HG02852 (cell line): ENCODE results near the gene NLRC5.
"Not testable (repeated sequence)": the region's sequence is repeated elsewhere in the genome, so short reads cannot be mapped to it uniquely, and the experiment has no call there.

Experiments used
- ATAC-seq: cut with Tn5 transposase; IDR thresholded peaks from one replicate; pipeline ENCODE4 v1.9.1; 2021; ENCODE audit warnings: mild to moderate bottlenecking, moderate library complexity; ENCODE audit not compliant: unreplicated experiment

The NLRC5 gene

DNA sequence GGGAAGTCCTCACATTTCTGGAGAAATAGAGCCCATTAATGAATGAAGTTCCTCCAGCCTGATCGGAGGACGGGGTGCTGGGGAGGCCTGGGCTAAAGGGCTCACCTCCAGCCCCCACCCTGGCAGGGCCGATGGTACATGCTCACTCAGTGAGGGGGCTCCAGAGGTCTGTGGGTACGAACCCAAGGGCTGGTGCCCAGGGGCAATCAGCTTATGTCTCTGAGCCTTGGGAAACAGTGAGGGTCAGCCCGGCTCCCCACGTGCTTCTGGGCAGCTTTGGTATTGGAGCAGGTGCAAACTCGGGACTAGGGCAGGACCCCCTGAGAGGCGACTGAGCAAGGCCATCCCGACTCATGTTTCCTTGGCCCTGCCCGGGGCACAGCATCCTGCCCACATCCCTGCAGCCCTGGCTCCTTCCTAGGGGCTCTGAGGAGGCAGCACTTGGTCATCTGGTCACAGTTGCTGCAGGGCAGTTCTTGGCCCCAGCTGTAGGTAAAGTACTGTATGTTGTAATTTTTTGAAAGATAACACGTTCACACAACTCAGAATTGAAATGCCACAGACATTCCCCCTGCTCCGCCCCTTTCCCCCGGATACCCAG, 28.6 kb upstream of the NLRC5 start:
- ATAC-seq, result no peak

DNA sequence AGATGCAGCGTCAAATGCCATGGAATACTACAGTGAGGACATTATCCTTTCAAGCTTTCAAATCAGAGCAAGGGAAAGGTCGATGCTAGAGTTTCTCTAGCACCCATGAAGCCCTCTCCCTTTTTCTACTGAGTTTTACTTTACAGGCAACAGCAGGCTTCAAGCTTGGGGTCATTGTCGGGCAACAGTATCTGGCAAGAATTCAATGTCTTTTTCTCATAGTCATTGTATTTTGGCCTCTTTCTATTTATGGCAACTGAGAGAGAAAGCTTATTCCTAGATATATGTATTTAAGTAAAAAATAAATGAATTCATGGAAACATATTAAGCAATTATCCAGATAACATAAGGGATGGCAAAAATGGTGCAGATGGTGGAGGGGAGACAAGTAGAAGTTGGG, 28.0 kb upstream of the NLRC5 start:
- no peak for ATAC-seq

DNA sequence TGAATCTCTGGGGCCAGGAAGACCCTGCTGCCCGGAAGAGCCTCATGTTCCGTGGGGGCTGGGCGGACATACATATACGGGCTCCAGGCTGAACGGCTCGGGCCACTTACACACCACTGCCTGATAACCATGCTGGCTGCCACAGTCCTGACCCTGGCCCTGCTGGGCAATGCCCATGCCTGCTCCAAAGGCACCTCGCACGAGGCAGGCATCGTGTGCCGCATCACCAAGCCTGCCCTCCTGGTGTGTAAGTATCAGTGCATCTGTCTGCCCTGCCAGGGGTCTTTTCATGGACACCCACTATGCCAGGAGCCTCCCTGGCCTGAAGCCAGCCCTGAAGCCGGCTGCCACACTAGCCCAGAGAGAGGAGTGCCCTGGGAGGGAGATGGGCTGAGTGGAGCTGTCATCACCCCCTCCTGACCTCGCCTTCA, 27.5 kb upstream of the NLRC5 start, which contains the start of gene CETP:
CETP (plus strand) TSS at position 100 of the 431 bp plus-strand sequence; CDS start at position 130, 30 bp downstream.
- ATAC-seq, result no peak

DNA sequence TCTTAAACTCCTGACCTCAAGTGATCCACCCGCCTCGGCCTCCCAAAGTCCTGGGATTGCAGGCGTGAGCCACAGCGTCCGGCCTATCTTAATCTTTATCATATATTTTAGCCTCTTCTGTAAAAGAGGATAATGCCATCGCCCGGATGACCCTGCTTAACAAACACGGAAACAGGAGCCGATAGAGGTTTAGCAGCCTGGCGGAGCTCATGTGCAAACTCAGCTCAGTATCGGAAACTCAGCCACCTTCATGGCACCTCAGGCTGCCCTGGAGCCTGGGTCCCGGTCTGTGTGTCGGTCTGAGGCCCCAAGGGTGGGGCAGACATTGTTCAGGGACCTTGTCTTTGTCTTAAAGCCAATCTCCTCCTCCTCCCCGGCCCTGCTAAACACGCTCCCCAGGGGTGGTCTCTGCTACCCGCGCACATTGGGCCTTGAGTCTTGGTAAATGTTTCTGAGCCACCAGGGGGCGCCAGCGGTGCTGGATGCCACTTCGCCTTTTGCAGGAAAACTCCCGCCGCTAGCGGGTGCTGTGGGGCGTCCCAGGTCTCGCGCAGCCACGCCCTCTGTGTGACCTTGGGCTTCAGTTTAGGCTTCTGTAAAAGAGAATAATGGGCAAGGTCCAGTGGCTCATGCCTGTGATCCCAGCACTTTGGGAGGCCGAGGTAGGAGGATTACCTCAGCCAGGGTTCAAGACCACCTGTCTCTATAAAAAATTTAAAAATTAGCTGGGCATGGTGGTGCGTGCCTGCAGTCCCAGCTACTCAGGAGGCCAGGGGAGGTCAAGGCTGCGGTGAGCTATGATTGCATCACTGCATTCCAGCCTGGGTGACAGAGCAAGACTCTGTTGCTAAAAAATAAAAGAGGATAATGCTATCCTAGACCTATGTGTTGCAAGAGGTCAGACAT, 24.9 kb upstream of the NLRC5 start:
- ATAC-seq, result peak; percentile 75

DNA sequence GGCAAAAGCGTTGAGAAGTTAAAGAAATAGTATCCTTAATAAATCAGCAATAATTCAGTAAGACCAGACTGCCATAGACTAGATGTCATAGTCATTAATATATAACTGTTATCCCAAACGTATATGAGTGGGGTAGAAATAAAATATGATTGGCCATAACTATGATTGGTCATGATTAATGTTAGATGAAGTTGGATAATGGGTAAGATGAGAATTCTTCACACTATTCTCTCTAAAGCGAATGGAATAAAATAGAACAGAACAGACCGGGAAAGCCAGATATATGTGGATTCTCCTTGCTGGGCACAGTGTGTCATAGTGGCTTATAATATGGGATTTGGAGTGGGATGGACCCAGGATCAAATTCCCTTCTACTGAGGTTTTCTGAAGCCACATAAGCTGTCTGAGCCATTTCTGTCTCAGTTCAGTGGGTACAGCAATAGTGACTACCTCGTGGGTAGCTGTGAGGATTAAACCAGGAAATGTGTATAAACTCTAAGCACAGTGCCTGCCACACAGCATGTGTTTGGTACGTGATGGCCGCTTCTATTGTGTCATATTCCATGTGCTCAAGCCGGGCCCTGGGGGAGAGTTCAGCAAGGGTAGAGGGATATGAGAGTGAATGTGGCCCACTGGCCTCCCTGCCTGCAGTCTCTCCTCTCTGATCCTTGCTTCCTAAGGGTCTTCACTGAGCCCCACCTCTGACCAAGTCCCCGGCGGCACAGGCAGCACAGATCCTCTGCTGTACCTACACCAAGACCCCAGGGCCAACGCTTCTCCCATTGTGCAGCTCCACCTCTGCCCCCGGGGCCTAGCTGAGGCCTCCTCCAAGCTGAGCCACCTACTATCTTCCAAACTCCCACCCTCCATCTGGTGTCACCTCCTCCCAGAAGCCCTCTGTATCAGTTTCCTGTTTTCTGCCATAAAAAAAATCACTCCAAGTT, 23.9 kb upstream of the NLRC5 start:
- ATAC-seq, result no peak

DNA sequence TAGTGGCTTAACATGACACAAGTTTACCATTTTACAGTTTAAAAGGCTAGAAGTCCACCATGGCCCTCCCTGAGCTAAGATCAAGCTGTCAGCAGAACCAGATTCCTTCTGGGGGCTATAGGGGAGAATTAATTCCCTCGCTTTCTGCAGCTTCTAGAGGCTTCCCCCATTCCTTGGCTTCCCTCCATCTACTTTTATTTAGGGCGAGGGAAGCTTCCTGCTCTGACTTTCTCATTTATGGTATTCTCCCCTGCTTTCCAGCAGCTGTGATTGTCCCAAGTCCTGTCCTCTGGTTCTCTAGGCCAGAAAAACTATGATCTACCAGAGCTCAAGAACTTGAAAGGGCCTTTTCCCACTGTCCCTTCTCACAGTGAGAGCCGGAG, 23.3 kb upstream of the NLRC5 start:
- ATAC-seq, result no peak

DNA sequence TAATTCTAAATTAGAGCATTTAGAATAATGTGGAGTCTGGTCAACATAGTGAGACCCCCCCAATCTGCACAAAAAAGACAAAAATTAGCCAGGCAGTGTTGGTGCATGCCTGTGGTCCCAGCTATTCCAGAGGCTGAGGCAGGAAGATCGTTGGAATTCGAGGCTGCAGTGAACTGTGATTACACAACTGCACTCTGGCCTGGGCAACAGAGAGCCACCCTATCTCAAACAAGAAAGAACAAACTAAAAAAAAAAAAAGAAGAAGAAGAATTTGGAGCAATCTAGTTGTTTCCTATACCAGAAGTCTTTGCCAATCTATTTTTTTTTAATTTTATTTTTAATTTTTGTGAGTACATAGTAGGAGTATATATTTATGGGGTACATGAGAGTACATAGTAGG, 21.6 kb upstream of the NLRC5 start:
- no peak for ATAC-seq

DNA sequence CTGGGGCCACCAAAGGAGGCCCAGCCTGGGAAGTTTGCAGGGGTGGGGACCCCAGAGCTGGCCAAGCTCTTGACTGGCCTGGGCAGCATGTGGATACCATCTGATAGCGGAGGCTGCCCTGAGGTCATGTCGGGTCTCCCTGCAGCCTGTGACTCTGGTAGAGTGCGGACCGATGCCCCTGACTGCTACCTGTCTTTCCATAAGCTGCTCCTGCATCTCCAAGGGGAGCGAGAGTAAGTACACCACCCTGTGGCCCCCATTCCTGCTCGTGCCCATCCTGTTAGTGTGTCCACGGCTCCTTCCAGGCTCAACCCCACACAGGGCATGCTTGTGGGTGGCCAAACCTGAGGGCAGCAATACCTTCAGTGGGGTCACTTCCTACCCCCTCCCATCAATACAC, 19.6 kb upstream of the NLRC5 start:
- ATAC-seq, result no peak

DNA sequence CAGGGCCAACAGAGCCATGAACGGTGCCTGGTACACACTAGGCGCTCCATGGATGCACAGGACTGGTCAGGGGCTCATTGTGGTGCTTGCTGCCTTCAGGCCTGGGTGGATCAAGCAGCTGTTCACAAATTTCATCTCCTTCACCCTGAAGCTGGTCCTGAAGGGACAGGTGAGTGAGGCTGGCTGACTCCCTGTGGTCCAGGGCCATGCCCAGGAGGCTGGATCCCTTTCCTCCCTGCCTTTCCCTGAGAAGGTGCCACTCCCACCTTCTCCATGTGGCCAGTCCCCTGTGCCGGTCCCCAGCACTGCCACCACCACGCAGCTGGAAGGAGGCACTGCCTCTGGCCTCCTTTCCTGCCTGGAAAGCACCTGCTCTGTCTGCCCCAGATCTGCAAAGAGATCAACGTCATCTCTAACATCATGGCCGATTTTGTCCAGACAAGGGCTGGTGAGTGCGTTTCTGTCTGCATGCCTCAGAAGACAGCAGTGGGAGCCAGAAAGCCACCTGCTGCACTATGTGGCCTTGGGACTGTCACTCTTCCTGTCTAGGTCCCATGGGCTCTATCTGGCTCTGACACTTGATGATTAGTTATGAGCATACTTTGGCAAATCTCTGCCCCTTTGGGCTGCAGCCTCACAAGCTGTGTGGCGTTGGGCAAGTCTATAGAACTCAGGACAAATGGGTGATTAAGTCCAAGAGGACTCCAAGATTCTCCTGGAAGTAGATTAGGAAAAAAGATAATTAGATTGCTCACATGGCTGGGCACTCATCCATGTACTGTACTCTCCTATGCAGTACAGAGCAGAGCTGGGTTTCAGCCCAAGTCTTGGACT, 18.2 kb upstream of the NLRC5 start:
- ATAC-seq, result peak; percentile 68

DNA sequence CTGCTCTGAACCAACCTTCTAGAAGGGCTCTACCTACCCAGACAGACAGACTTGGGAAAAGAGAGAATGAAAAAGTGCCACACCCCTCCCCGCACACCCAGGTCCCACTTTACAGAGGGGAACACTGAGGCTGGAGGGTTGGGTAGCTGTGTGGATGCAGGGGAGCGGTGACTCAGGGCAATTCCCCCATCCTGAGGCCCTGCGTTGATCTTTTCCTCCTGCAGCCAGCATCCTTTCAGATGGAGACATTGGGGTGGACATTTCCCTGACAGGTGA, 17.7 kb upstream of the NLRC5 start:
- ATAC-seq, result no peak

DNA sequence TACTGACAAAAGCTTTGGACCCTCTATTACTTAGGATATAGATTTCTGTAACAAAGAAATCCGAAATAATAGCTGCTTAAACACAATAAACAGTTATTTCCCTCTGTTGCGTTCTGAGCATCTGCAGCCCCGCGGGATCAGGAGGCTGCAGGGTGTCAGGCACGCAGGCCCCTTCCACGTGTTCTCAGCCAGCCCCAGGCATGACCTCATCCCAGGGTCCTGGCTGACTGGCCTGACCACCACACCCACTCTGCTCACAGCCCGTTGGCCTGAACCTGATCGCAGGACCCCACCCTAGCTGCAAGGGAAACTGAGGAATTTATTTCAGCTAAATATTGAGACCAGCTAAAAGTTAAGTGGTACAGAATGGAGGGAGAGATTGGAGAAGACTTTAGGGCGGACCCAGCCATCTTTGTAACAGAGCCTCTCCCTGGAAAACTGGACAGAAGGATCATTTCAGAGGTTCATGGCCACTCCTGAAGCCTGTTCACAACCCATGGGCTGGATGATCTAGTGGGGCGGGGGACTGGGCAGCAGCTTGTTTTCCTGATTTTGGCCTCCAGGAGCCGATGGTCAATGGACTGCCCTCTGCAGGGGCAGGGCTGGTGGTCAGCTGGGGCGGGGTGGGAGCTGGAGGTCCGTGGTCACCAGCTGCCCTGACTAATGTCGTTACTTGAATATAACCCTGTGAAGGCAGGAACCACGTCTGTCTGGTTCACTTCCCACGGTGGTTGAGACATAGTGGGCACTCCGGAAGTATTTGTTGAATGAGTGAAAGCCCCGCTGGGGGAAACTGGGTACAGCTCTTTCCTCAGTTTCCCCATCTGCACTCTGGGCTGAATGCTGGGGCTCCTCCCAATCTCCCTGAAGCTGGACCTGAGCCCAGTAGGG, 16.7 kb upstream of the NLRC5 start:
- ATAC-seq, result no peak

DNA sequence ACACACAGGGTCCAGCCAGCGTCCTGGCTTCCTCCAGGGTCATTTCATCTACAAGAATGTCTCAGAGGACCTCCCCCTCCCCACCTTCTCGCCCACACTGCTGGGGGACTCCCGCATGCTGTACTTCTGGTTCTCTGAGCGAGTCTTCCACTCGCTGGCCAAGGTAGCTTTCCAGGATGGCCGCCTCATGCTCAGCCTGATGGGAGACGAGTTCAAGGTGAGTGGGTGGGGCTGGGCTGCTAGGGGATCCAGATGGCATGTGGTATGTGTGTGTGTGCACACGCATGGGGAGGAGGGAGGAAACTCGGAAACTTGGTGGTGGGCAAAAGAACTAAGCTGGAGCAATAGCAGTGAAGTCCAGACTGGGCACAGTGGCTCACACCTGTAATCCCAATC, 16.1 kb upstream of the NLRC5 start:
- no peak for ATAC-seq

DNA sequence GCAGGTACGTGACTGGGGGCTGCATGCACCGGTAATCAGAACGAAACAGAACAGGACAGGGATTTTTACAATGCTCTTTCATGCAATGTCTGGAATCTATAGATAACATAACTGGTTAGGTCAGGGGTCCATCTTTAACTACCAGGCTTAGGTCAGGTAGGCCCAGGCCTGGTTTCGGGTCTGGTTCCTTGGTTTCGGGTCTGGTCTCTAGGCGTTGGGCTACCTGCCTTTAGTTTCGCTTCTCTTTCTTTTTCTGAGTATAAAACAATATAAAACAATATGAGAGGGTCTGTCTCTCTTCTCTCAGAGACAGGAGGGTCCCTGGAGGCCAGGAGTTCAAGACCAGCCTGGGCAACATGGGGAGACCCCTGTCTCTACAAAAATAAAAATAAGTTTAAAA, 15.5 kb upstream of the NLRC5 start:
- not testable (repeated sequence) for ATAC-seq

DNA sequence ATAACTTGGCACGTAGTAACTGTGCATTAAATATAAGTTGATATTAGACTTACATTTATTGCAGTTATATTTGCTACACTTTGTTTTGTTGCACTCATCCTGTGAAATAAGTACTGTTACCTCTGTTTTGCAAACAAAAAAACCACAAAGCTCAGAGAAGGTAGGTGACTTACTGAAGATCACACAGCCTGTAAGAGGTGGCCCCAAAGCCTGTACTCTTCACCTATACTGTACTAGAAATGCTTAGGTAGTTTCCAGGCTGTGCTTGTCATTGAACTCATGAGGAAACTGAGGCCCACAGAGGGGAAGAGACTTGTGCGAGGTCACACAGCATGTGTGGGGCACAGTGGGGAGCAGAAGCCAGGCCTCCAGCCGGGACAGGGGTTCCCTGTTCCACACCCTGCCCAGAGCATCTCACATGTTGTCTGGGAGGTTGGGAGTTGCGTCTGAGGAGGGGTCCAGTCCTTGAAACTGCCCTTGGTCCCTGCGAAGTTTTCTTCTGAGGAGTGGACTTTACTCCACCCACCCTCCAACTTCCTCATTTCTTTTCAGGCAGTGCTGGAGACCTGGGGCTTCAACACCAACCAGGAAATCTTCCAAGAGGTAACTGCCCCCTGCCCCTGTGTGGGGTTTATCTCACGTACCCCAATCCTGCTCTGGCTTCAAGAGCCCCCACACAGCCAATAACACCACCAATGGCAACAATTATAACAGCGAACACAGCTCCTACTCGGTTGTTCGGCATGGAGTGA, 14.6 kb upstream of the NLRC5 start:
- no peak for ATAC-seq

DNA sequence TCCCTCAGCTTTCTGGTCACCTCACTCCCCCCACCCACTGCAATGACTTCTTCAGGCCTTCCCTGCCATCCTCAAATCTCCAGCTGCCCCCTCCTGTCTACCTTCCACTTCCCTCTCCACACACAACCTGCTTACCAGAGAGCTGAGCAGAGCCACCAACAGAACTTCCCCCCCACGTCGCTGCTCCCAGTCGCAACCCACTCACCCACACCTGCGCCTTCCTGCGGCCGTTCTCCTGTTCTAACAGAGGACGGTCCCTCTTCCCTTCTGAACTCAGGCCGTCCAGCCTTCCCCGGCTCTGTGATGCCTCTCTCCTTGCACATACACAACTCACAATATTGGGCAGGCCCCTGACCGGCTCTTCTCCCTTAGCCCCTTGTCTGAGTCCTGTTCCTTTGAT, 13.6 kb upstream of the NLRC5 start:
- no peak for ATAC-seq

DNA sequence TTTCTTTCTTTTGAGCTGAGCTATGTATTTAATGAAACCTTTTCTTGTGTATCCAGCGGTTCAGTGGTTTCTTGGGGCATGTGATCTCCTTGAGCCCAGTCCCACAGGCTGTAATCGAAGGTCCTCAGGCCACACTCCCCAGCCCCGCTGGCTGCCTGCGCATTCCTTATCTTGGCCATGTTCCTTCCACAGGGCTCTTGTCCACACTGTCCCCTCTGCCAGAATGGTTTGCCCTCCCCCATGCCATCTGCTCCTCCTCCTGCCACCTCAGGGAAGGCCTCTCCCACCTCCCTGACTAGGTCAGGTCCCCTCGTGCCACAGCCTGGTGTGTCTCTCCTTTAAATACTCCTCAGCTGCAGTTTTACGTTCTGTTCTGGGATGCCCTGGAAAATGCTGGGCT, 12.1 kb upstream of the NLRC5 start:
- no peak for ATAC-seq

DNA sequence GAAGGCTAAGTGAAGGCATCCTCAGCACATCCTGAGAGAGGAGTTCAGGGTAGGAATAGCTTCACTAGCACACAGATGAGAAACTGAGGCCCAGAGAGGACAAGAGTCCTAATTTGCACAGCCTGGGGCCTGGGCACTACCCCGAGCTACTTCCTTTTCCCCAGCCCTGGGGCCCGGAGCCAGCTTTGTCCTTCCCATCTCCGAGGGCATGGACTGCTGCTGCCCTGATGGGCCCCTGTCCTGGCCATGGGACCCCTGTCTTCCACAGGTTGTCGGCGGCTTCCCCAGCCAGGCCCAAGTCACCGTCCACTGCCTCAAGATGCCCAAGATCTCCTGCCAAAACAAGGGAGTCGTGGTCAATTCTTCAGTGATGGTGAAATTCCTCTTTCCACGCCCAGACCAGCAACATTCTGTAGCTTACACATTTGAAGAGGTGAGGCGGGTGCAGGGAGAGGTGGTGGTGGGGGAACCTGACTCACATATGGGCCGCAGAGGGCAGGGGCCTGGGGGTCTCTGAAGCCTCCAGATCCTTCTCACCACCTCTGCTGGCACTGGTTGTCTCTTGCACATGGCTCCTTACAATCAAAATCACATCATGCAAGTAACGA, 11.4 kb upstream of the NLRC5 start:
- ATAC-seq, result no peak

DNA sequence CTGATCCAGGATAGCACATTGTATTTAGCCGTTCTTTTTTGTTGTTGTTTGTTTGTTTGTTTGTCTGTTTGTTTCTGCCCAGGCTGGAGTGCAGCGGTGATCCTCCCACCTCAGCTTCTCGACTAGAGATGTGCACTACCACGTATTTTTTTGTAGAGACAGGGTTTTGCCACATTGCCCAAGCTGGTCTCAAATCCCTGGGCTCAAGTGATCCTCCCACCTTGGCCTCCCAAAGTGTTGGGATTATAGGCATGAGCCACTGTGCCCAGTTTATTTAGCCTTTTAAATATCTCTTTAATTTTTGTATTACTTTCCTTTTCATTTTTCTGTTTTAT, 9.2 kb upstream of the NLRC5 start:
- ATAC-seq, result no peak
